ENCODE results near the gene NRCAM.

- no peak for TF ChIP-seq CTCF (IDR thresholded peaks at IDR 0.05; ENCODE audit: insufficient read depth, low read length, poor library complexity, severe bottlenecking)
- TF ChIP-seq EZH2phosphoT487 (conservative IDR thresholded peaks at IDR 0.05; ENCODE audit: low read length): no peak
Measured at GRCh38 chr7:108137040-108137439, 319.2 kb downstream of the NRCAM start.

Data from SU-DHL-6 (cell line).